Activated CD8-positive, alpha-beta memory T cell treated with anti-CD3 and anti-CD28 coated beads for 36 hours (primary cell): ENCODE measurements around the gene SCN2B. TPM values are rescaled to one million over a fixed set of nuclear protein-coding genes. Genes with fewer than 3 reads are reported as not detected.

Source experiments
- CTCF ChIA-PET: fragments of 350-600 bp; sonication (Branson Sonifier 250); formaldehyde crosslinking; loops from one replicate; lab custom pipeline; 2021; ENCODE audit warnings: antibody characterized with exemption; lab: Charles Lee
- POLR2A ChIA-PET: fragments of 350-600 bp; sonication (Branson Sonifier 250); formaldehyde crosslinking; loops from one replicate; lab custom pipeline; 2021; ENCODE audit warnings: antibody characterized with exemption; lab: Charles Lee
- total RNA-seq, 2 experiments: library from RNA; stranded (reverse); gene quantifications; one replicate each; pipeline ENCODE4 v1.2.3, GENCODE V29; 2021

Gene SCN2B
- total RNA-seq, 2 experiments from 2014 or later, result not detected

DNA sequence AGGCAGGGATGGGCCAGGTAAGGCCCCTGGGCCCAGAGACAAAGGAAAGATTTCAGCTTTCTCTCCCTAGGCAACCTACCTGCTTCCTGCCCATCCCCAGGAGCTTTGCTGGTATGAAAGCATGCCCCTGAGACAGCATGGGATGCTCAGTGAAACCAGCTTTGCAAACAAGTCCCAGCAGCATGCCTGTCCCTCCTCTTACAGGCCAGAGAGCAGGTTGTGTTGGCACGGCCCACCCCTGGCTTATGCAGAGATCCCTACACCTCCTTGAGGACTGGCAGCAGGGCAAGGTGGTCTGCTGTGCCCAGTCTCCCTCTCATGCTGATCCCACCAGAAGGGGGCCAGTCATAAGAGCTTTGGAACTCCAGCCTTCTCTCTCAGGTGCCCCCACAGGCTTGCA is 26.9 kb downstream of the SCN2B start:
- ChIA-PET POLR2A (no interaction called here), CTCF (interaction anchor here (0.6 to 3.8 kb wide), 3 partner anchors 23 to 193 kb away, joined by 3 to 18 read pairs (median 6); partner anchors contain the start of gene CD3D)

DNA sequence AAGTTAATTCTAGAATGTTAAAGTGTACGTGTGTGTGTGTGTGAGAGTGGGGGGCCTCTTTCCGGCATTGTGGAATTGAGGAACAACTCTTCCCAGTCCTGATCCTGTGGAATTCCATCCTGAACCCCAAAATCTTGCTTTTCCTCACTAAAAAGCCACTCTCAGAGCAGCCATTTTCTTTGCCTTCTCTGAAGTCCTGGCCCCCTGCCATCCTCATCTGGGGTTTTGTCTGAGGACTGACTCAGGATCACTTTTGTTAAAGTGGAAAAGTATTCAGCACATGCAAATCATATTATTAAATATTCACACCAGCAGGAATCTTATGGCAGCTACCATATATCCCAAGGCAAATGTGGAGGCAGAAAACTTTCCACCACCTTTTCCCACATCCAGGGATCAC is 27.6 kb downstream of the SCN2B start:
- ChIA-PET POLR2A (interaction anchor here (0.5 kb wide), 1 partner anchor 28 kb away, joined by 4 read pairs; the partner anchor contains the start of gene SCN2B), CTCF (interaction anchor here (1.5 to 3.8 kb wide), 2 partner anchors 23 to 147 kb away, joined by 6 to 18 read pairs; no protein-coding TSS in a partner anchor)

DNA sequence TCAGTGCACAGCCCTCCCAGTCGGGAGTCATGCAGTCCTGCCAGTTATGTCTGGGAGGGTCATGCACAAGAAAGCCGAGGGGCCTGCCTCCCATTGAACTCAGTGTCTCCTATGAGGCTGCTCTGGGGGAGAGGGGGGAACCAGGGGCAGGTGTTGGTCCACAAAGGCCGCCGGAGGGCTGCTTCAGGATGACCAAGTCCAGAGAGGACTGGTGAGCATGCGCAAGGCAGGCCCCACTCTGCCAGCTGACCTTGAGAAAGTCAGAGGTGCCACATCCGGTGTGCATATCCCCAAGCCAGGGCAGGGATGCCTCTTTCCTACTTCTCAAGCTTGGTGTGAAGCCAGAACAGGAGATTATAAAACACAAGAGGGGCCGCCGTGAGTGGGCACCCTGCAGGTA is 28.2 kb downstream of the SCN2B start:
- ChIA-PET POLR2A (interaction anchor here (0.5 kb wide), 1 partner anchor 28 kb away, joined by 4 read pairs; the partner anchor contains the start of gene SCN2B), CTCF (interaction anchor here (1.5 to 3.8 kb wide), 2 partner anchors 24 to 147 kb away, joined by 6 to 18 read pairs; no protein-coding TSS in a partner anchor)

DNA sequence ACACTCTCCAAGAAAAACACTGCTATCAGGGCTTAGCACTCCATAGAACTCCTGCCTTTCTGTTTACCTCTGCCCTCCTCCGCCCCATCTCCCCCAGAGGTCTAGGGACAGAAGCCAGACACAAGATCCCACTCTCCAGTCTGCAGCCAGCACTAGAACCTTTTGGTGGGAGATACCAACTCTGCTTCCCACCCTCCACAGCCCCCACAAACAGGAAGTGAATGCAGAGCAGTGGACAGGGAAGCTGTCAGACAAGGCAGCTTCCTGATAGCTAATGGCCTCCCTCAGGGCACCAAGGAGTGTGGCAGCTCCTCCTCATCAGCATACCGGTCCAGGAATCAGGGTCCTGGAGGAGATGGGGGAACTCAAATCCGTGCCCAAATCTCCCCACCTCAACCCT is 28.9 kb downstream of the SCN2B start:
- ChIA-PET CTCF (interaction anchor here (3.8 to 4.2 kb wide), 2 partner anchors 23 to 25 kb away, joined by 18 to 37 read pairs; no protein-coding TSS in a partner anchor), POLR2A (no interaction called here)

DNA sequence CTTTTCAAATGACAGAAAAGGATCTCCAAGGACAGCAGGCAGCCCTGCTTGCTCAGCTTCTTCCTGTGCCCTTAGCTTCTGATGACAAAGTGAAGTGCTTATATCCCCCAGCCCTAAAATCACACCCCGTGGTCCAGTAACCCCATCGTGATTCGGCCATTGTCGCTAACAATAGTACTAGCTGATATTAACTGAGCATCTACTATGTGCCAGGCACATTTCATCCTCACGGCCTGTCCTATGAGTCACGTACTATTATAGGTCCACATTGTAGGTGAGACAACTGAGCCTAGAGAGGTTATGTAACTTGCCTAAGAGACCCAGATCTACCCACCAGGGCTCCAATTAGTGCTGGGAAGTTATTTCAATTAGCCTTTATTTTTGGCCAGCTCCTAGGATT is 29.9 kb downstream of the SCN2B start:
- POLR2A ChIA-PET, result no interaction called here
- CTCF ChIA-PET, result interaction anchor here (1.1 to 4.2 kb wide), 6 partner anchors 9 to 113 kb away, joined by 3 to 37 read pairs (median 4); no protein-coding TSS in a partner anchor

DNA sequence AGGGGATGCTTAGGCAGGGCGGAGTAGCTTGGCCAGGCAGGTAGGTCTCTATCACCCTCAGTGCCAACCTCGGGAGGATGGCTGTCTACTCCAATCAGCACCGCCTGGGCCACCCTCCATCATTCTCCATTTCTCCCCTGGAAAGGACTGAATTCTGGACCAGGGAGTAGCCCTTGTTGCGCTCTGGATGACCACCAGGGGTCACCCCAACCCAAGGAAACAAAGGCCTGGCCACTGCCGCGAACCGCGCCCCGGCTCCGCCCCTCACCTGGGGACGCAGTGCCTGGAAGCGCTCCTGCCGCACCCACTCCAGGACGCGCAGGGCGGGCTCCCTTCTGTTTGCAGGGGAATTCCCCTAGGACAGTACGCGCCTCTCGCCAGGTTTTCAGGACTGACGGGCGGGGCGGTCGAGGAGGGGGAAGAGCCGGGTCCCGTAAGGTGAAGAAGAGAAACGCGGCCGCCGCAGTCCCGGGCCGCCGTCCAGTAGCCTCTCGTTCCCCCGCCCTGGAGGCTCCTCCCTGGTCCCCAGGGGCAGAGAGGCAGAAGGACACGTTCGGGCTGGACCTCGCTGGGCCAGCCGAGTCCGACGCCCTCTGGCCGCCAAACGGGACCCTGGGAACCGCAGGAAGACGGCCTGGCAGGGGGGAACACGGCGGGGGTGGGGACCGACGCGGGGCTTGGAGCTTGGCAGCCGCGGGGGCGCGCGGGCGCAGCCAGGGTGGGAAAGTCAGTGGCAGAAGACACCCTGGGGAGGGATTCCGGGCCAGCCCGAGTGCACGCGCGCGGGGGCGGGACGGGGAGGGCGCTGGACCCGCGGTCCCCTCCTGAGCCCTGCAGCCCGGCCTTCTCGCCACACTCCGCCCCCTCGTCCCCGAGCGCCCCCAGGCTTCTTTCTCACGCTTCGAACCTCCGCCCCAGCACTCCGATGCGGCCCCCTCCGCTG is 30.9 kb downstream of the SCN2B start:
- POLR2A ChIA-PET, result no interaction called here
- CTCF ChIA-PET, result interaction anchor here (0.6 to 4.2 kb wide), 12 partner anchors 10 to 259 kb away, joined by 3 to 37 read pairs (median 4); no protein-coding TSS in a partner anchor

DNA sequence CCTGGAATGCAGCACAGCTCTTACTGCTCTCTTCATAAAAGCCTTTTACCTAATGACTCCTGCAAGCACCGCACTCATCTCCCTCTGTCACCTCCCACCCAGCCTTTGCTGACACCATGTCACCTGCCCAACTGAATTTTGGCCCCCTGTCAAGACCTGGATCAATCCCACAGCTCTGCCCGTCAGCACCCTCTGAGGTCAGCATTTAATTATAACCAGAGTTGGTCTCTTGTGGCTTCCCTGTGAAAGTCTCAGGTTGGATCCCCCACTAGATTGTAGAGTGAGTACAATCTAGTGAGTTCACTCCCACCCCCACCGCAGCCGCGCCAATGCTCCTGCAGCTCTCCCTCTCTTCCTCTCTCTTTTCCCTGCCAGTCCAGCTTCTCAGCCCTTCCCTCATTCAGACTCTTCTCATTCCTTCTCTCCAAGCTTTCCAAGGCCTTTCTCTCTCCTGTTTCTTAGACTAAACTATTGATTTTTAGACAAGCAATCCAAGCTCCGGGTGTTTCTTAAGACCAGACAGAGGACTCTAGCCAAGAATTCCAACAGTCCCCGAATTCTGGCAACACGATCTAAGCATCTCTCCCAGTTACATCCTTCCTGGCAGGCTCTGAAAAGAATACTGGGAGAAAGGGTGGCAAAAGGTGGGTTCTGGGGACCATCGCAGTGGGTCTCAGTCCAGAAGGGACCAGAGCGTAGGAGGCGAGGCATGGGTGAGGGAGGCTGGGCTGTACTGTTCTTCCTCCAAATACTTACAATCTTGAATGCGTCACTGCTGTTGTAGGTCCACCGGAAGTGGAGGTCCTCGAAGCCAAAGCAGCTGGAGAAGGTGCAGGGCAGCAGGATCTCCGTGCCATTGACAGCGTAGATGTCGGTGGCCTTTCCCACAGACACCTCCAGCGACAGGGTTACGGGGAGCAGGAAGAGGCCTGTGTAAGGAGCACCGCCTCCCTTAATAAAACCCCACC is 31.9 kb downstream of the SCN2B start:
- POLR2A ChIA-PET, result no interaction called here
- CTCF ChIA-PET, result interaction anchor here (0.6 to 4.2 kb wide), 8 partner anchors 12 to 215 kb away, joined by 3 to 37 read pairs (median 4); partner anchors contain the start of gene UBE4A

DNA sequence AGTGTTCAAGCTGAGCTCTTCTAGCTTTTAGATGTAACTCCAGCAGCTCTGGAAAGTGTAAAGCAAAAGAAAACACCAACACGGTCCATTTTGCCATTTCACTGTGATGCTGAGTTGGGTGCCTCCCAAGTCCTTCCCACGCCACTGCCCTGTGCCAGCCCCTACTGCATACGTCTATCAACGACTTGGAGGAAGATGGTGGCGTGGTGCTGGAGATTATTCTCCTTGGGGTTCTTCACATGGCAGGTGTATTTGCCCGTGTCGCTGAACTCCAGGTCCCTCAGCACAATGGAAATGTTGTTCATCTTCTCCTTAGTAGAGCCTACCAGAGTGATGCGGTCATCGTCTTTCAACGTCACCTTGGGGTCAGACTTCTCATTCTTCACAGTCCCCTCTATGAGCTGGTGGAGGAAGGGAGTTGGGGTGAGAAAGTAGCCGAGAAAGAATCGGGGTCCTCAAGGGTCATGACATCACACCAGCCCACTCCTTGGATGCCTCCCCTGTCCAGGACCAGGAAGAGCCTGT is 32.7 kb downstream of the SCN2B start:
- POLR2A ChIA-PET, result no interaction called here

DNA sequence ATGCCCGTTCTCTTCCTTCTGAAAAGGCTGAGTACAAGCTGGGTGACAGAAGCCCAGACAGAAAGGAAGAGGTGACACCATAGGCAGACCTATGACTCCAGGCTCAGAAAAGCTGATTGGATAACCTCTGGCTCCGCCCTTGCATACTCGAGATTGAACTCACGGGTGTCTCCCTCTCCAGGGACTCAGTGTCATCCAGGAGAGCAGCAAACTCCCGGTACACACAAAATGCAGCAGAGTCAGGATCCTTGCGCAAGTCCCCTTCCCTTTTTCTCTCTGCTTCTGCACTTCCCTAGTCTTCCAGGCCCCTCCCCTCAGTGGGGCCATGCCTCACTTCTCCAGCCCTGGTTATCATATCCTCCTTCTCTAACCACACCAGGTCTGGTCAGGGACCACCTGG is 33.6 kb downstream of the SCN2B start:
- POLR2A ChIA-PET, result no interaction called here

More for the DNA sequence above, 32.7 kb downstream of the SCN2B start:
- CTCF ChIA-PET, result interaction anchor here (0.5 to 4.2 kb wide), 6 partner anchors 17 to 216 kb away, joined by 3 to 37 read pairs (median 4); partner anchors contain the start of gene UBE4A

DNA sequence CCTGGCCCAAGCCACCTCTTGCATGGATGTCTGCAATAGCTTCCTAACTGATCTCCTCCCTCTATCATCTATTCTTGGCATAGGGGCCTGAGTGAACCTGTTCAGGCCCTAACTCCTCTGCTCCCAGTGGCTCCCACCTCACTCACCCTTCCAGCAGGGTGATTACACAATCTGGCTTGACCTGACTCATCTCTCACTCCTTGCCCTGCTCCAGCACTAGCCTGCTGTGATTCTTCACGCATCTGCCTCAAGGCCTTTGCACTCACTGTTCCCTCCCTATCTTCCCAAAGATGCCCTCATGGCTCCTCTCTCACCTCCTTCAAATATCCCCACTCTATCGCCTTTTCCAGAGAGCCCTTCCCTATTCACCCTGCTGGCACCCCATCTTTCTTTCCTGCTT is 34.4 kb downstream of the SCN2B start:
- ChIA-PET POLR2A (no interaction called here), CTCF (interaction anchor here (1.1 to 1.2 kb wide), 2 partner anchors 29 to 56 kb away, joined by 3 read pairs; no protein-coding TSS in a partner anchor)

More for the DNA sequence above, 33.6 kb downstream of the SCN2B start:
- CTCF ChIA-PET, result interaction anchor here (0.5 to 2.0 kb wide), 2 partner anchors 16 to 153 kb away, joined by 3 to 6 read pairs; no protein-coding TSS in a partner anchor

DNA sequence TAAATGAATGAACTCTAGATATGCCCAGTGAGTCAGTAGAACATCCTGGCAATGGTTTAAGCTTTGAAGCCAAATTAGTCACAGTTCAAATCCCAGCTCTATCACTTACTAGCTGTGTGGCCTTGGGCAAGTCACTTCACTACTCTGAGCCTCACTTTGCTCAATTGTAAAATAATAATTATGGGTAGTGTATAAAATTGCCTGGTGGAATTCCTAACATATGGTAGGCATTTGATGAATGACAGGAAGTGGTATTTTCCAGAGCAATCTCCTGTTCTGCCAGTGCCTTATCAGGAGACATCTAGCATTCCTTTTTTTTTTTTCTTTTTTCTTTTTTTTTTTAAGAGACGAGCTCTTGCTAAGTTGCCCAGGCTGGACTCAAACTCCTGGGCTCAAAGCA is 36.9 kb downstream of the SCN2B start:
- POLR2A ChIA-PET, result interaction anchor here (0.7 kb wide), 2 partner anchors 15 to 170 kb away, joined by 3 to 4 read pairs; no protein-coding TSS in a partner anchor
- CTCF ChIA-PET, result interaction anchor here (0.6 to 1.2 kb wide), 3 partner anchors 46 to 118 kb away, joined by 3 to 5 read pairs (median 3); no protein-coding TSS in a partner anchor

DNA sequence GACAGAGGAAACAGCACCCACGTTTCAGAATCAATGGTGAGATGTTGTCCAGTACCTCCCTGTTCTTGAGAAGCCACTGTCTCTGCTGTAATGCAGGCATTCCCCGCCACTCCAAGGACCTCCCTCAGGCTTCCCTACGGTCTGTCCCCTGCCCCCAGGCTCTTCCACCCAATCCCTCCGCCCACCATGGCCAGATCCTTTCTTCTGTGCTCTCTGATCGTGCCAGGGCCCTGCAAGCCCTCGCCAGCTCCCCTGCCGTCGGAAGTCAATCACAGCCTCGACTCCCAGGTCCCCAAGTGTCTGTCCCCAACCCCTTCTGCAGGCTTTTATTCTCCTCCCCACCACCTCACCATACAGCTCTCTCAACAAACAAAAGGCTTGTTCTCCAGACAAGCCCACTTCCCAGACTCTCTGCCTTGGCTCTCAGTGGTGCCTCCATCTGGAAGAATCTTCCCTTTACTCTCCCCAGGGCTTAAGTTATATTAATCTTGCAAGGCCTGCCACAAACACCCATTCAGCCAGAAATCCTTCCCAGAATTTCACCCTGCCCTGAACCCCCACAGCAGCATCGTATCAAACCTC is 37.5 kb downstream of the SCN2B start:
- POLR2A ChIA-PET, result no interaction called here
- CTCF ChIA-PET, result interaction anchor here (1.2 kb wide), 1 partner anchor 47 kb away, joined by 3 read pairs; no protein-coding TSS in a partner anchor

DNA sequence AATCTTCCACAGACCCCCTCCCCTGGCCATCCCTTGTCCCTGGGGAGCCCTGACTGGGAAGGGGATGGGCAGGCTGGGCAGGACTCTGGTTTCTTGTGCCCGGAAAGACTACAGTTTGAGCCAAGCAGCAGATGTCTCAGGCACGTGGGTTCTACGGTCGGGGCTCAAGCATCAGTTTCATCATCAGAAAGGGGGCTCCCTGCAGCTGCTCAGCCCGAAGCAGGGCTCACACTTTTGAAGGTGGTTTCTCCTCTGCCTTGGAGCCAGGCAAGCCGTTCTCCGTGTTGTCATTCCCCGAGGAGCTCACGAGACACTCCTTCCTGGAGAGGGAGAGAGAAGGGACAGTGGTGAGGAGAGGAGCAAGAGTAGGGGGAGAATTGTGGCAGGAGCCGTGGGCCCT is 39.6 kb downstream of the SCN2B start:
- CTCF ChIA-PET, result no interaction called here
- POLR2A ChIA-PET, result no interaction called here

DNA sequence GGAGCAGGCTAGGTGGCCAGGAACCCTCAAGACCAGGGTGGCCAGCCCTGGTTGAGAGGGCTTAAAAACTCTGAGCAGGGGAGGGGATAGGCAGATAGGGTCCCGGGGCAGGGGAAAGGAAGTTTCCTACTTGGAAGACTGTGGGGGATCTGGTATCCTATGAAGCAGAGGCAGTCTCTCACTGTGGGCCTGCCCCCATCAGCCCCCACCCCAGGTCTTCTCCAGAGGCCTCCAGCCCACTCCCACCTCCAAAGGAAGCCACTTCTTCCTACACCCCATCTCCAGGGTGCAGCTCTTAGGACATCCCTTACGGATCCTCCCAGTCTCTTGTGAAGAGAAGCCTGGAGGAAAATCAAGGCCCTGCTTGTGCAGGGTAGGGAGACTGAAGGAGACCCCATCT is 40.1 kb downstream of the SCN2B start:
- CTCF ChIA-PET, result no interaction called here

DNA sequence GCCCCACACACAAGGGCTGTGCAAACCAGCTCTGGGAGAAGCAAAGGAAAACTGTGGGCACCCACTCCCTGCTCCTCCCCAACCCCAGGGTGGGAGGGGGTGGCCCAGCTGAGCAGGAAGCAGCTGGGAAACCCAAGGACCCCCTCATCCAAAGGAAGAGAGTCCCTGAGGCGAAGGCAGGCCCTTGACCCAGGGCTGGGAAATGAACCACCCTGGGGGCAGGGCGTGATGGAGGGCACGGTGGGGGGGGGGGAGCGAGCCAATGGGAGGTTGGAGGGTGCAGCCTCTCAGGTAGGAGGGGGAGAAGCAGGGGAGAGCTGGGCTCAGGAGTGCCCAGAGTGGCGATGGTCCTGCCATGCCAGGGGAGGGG is 40.7 kb downstream of the SCN2B start:
- ChIA-PET CTCF (no interaction called here), POLR2A (no interaction called here)

More for the DNA sequence above, 40.1 kb downstream of the SCN2B start:
- POLR2A ChIA-PET, result no interaction called here

DNA sequence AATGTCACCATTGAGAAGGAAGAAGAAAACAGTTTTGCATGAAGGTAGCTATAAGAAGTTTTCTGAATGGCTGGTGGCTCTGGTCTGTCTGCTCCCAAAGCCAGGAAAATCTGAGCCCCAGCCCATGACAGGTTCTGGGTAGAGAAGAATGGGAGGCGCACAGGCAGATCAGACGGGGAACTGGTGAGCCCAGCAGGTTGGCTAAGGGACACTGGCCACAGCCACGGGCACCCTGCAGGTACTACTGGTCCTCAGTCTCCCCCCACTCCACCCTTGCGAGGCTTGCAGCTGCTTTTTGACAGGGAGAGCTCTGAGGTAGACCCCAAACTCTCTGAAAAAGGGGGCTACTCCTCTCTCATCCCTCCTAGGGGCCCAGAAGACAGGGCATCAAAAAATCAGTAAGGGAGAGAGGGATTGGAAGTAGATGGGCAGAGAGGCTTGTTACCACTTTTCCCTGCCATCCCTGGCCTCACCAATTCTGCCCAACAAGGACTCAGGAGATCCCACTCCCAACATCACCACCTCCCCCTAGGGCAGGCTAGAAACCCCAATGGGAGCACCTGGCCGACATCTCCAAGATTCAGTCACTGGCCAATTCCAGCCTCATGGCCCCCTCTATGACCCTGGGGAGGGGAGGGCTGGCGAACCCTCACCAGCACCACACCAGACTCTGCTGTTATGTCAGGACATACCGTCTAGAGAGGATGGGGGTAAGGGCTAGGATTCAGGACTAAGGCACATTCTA is 41.2 kb downstream of the SCN2B start:
- ChIA-PET POLR2A (no interaction called here), CTCF (interaction anchor here (1.7 kb wide), 1 partner anchor 36 kb away, joined by 4 read pairs; no protein-coding TSS in a partner anchor)

DNA sequence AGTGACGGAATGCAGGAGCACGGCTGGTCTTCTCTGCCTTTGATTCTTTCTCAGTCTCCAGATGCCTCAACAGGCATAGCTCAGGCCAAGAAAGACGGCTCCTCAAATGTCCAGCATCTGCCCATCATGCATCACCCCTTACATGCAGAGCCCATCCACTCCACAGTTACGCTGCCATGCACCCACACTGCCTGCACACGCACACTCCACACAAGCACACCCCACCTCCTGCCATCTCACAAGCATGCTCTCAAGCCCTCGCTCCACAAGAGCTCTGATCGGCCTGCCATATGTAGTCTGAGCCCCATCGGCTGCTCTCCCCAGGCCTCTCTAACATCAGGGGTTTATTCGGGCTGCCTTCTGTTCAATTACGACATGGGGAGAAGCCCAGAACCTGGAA is 42.6 kb downstream of the SCN2B start:
- ChIA-PET POLR2A (no interaction called here), CTCF (interaction anchor here (1.7 kb wide), 1 partner anchor 37 kb away, joined by 4 read pairs; no protein-coding TSS in a partner anchor)
